Thymus (tissue), 11 donors: ENCODE data around the gene SHISA3. TPM values are rescaled to one million over a fixed set of nuclear protein-coding genes. Genes with fewer than 3 reads are reported as not detected.

Source experiments
- DNase-seq, 9 donors: peaks; one replicate each; pipeline ENCODE4 v3.0.0-alpha.2; 2013; ENCODE audit warnings: low spot score in 9 of 9, low read depth in 6 of 9, missing footprints in 1 of 9
- H3K27ac ChIP-seq, 2 donors: one replicate each; pipeline ENCODE4 v1.5.1; 2013; ENCODE audit warnings: control low read depth in 1 of 2, low read depth in 1 of 2, low read length in 1 of 2, mild to moderate bottlenecking in 1 of 2, moderate library complexity in 1 of 2
- H3K27me3 ChIP-seq, 2 donors: one replicate each; pipeline ENCODE4 v1.5.1; 2013; ENCODE audit warnings: low read length in 1 of 2; ENCODE audit not compliant: control insufficient read depth in 2 of 2, insufficient read depth in 1 of 2
- H3K36me3 ChIP-seq, 2 donors: one replicate each; pipeline ENCODE4 v1.5.1; 2013; ENCODE audit warnings: low read length in 1 of 2, mild to moderate bottlenecking in 1 of 2, moderate library complexity in 1 of 2; ENCODE audit not compliant: control insufficient read depth in 2 of 2, insufficient read depth in 2 of 2
- H3K4me1 ChIP-seq, 2 donors: one replicate each; pipeline ENCODE4 v1.5.1; 2013; ENCODE audit warnings: low read length in 2 of 2; ENCODE audit not compliant: control insufficient read depth in 2 of 2, insufficient read depth in 2 of 2
- H3K4me3 ChIP-seq, 2 donors: one replicate each; pipeline ENCODE4 v1.5.1; 2013; ENCODE audit warnings: low read length in 2 of 2, control low read depth in 1 of 2, mild to moderate bottlenecking in 1 of 2
- H3K9me3 ChIP-seq, 2 donors: one replicate each; pipeline ENCODE4 v1.5.1; 2013; ENCODE audit warnings: low read length in 1 of 2, mild to moderate bottlenecking in 1 of 2; ENCODE audit not compliant: control insufficient read depth in 2 of 2, insufficient read depth in 1 of 2
- WGBS: extraction: QIAGEN DNeasy Blood & Tissue Kit; methylation state at CpG from one replicate; pipeline ENCODE4 v1.1.7; 2013; 5-methylcytosine and 5-hydroxymethylcytosine counted together
- polyA plus RNA-seq: library from polyadenylated mRNA; stranded (reverse); fragments of 200-250 nt; gene quantifications from one replicate; pipeline ENCODE4 v1.2.3, GENCODE V29; 2013
- total RNA-seq: library from RNA; stranded (reverse); fragments of 120-200 nt; gene quantifications from one replicate; pipeline ENCODE4 v1.2.4, GENCODE V29; 2013
- donor health status: healthy.

The SHISA3 gene
- total and polyA plus RNA-seq, 2 donors: 0.28 to 0.71 TPM

DNA sequence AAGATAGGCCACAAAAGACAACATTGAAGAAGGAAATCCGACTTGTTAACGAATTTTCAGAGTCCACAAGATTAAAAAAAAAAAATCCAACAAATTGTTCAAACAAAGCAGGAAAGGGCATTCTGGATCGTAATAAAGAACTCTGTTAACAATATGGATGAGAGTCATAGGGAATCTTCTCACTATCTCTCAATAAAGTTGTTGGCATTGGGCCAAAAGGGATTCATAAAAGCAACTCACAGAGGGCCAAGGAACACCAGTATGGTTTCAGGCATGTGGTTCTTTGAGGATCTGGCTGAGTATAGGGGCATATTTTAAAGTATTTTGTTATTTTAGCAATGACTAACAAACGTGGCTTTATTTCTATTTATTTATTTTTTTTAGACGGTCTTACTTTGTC, 49.5 kb downstream of the SHISA3 start:
- Histone ChIP-seq H3K27me3 (no peaks in the 10 kb centered on the region), H3K9me3 (no peaks in the 10 kb centered on the region), H3K36me3 (peaks cover 4 to 7% of the 10 kb centered on the region in 2 donors), H3K27ac (no peak overlapping the region), H3K4me3 (no peak overlapping the region), H3K4me1 (no peaks in the 10 kb centered on the region)
- no peak for DNase-seq
- 70% methylated on average over 5 of the region's 5 CpGs for WGBS

Other genes starting within 250 kb of the SHISA3 start
- gene BEND4, start 244.8 kb upstream of the SHISA3 start, total RNA-seq: 1.6 TPM
- gene BEND4, start 244.8 kb upstream of the SHISA3 start, polyA plus RNA-seq: 0.23 TPM